GM18858 (cell line): ENCODE measurements around the gene OR4D2.
A peak's percentile ranks its signal among the peaks of the same experiment; 100 is the strongest.

Source experiments
- ATAC-seq: cut with Tn5 transposase; IDR thresholded peaks from one replicate; pipeline ENCODE4 v1.9.1; 2021; ENCODE audit not compliant: unreplicated experiment

Gene OR4D2

DNA sequence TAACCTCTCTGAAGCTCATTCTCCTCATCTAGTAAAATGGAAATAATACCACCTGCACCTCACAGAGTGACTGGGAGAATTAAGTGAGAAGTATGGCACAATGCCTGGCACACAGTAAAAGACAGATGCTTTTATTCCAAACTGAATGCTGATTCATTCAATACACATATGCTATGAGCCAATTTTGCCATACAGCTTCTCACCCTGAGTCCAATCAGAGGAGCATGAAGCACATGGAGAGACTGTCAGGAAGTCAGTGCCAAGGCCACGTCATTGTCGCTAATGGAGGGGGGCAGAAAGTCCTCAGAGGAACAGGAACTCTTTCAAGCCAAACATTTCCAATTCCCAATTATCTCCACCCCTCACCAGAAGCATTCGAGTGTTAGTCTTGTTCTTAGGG is 40.7 kb downstream of the OR4D2 start:
- no peak for ATAC-seq

GRCh38 chr17:58208344-58208743 is 41.6 kb downstream of the OR4D2 start:
- no peak for ATAC-seq

GRCh38 chr17:58210922-58211321 is 44.1 kb downstream of the OR4D2 start:
- ATAC-seq: no peak

DNA sequence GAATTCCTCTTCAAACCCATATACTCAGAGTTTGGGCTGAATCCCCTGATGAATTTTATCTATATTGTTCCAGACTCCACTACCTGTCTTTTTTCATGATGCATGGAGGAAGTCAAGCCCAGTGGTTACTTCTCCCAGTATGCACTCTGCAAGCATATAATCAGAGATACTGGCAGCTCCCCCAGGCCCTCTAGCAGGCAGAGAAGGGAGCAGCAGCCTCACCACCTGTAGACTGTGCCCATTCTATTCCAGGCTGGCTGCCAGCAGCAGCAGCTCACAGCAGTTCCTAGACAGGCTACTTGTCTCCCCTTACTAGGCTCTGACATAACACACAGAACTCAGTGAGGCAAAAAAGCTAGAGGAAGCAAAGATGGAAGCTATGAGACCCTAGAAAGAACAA is 48.9 kb downstream of the OR4D2 start:
- ATAC-seq: no peak

DNA sequence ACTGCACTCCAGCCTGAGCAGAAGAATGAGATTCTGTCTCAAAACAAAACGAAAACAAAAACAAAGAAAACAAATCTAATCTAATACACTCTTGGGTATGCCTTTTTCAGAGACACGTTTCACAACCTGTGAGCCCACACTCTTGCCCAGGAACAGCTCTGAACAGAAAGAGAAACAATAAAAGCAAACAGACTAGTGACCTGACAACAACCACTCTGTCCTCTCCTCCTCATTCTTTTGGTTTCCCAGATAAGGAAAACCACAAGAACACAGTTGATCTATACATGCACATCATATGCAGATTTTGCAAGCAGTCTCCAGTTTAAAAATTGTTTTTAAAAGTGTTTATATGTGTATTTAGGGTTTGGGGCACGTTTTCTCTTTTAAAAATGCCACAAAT is 51.0 kb downstream of the OR4D2 start:
- ATAC-seq: no peak

- peak; percentile 84 for ATAC-seq
These were observed 52.4 kb downstream of the OR4D2 start, which contains the start of gene MKS1 for GRCh38 chr17:58219007-58219788. TSS of gene MKS1 (minus strand) at chr17:58219255. CDS start at chr17:58219230, 25 bp downstream.

GRCh38 chr17:58219789-58220183 is 53.0 kb downstream of the OR4D2 start:
- no peak for ATAC-seq
